Hematopoietic multipotent progenitor cell treated with erythropoietin and hydrocortisone succinate and interleukin-3 and kit ligand, for 6 days (in vitro differentiated cells): Measurements from ENCODE around the gene TBC1D7.
A peak's percentile ranks its signal among the peaks of the same experiment; 100 is the strongest.

Experiments used
- DNase-seq: peaks from one replicate; pipeline ENCODE4 v3.0.0-alpha.2; 2015

Gene TBC1D7

GRCh38 chr6:13318821-13319220 lies 9.5 kb downstream of the TBC1D7 start:
- DNase-seq, result no peak

GRCh38 chr6:13315896-13316295 lies 12.4 kb downstream of the TBC1D7 start:
- no peak for DNase-seq

- DNase-seq, result no peak
Measured at GRCh38 chr6:13314806-13315205, 13.5 kb downstream of the TBC1D7 start.

GRCh38 chr6:13311155-13311554 lies 17.2 kb downstream of the TBC1D7 start:
- DNase-seq, result no peak

GRCh38 chr6:13308332-13308731 lies 20.0 kb downstream of the TBC1D7 start:
- no peak for DNase-seq

GRCh38 chr6:13307508-13307995 lies 20.8 kb downstream of the TBC1D7 start:
- DNase-seq, result peak; percentile 26

- no peak for DNase-seq
Measured at GRCh38 chr6:13305791-13306190, 22.5 kb downstream of the TBC1D7 start.

- no peak for DNase-seq
Measured at GRCh38 chr6:13305288-13305687, 23.0 kb downstream of the TBC1D7 start.

- no peak for DNase-seq
Measured at GRCh38 chr6:13304580-13305260, 23.6 kb downstream of the TBC1D7 start.

GRCh38 chr6:13304101-13304500 lies 24.2 kb downstream of the TBC1D7 start:
- DNase-seq, result no peak

GRCh38 chr6:13303668-13304017 lies 24.7 kb downstream of the TBC1D7 start:
- peak; percentile 66 for DNase-seq

- peak; percentile 89 for DNase-seq
Measured at GRCh38 chr6:13302751-13303667, 25.3 kb downstream of the TBC1D7 start.

- DNase-seq, result no peak
Measured at GRCh38 chr6:13302291-13302690, 26.0 kb downstream of the TBC1D7 start.

GRCh38 chr6:13300643-13301590 lies 27.4 kb downstream of the TBC1D7 start:
- DNase-seq, result no peak

GRCh38 chr6:13299918-13300317 lies 28.4 kb downstream of the TBC1D7 start:
- DNase-seq, result no peak

- DNase-seq, result no peak
Measured at GRCh38 chr6:13299403-13299821, 28.9 kb downstream of the TBC1D7 start.

GRCh38 chr6:13298446-13298845 lies 29.9 kb downstream of the TBC1D7 start:
- DNase-seq, result no peak

GRCh38 chr6:13297391-13297790 lies 30.9 kb downstream of the TBC1D7 start:
- DNase-seq, result no peak

- DNase-seq, result no peak
Measured at GRCh38 chr6:13296536-13296997, 31.8 kb downstream of the TBC1D7 start.

GRCh38 chr6:13295576-13295975 lies 32.8 kb downstream of the TBC1D7 start:
- no peak for DNase-seq

- DNase-seq, result no peak
Measured at GRCh38 chr6:13294499-13295069, 33.8 kb downstream of the TBC1D7 start.

GRCh38 chr6:13292774-13293173 lies 35.6 kb downstream of the TBC1D7 start:
- no peak for DNase-seq
